ENCODE measurements around the gene SYDE2. TPM values are rescaled to one million over a fixed set of nuclear protein-coding genes. Genes with fewer than 3 reads are reported as not detected.
A peak's percentile ranks its signal among the peaks of the same experiment; 100 is the strongest.

Gene SYDE2
- polyA plus RNA-seq, 2 of the 4 experiments (the other 2 are of a cell fraction), result 0.92 to 2.6 TPM

DNA sequence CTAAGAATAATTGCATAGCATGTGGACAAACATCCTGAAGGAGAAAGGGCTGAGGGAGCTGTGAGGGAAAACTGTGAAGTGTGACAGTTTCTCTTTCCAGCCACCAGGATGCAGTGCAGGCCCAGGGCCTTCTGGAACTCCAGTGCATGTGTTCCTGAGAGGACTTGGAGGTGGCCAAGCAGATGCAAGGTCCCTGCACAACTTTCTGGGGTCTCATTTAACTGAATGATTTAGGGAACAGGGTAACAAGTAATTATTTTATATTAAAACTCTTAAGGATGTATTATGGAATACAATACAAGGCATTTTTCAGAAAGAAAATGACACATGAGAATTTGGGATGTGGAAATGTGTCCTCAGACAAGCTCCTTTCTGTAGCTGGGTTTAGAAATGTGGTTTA lies 91.3 kb downstream of the SYDE2 start (continued):
- TF ChIP-seq RNF2 (IDR thresholded peaks at IDR 0.05; ENCODE audit: borderline replicate concordance, low read depth), result no peak
- no peak for TF ChIP-seq HEYL (CRISPR knock-in tag; IDR thresholded peaks at IDR 0.05)
- TF ChIP-seq, protein P1, sequence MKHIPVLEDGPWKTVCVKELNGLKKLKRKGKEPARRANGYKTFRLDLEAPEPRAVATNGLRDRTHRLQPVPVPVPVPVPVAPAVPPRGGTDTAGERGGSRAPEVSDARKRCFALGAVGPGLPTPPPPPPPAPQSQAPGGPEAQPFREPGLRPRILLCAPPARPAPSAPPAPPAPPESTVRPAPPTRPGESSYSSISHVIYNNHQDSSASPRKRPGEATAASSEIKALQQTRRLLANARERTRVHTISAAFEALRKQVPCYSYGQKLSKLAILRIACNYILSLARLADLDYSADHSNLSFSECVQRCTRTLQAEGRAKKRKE (CRISPR knock-in tag; IDR thresholded peaks at IDR 0.05; ENCODE audit: low read depth), result no peak
- TF ChIP-seq RAD21 (conservative IDR thresholded peaks at IDR 0.05 in 1 of 2, IDR thresholded peaks at IDR 0.05 in 1 of 2), result peak; percentile 79 to 85
- no peak for TF ChIP-seq MYC (IDR thresholded peaks at IDR 0.05; ENCODE audit: borderline replicate concordance, low read length)
- TF ChIP-seq SMC3 (IDR thresholded peaks at IDR 0.05), result peak; percentile 81

Small RNA genes within 50 kb of the gene (small RNA-seq; reads per million reads assigned to genes)
- 0 reads per million in 6 experiments for gene MIR4423

Other genes with a start within 250 kb of the SYDE2 start
- gene MCOLN2, start 203.9 kb downstream of the SYDE2 start, polyA plus RNA-seq (2011; rRNA removed), result 4.4 and 4.6 TPM in 2 replicates
- gene MCOLN2, start 203.9 kb downstream of the SYDE2 start, polyA plus RNA-seq (2017; fragmentation: RNase III; extraction: RNeasy Plus Mini Kit Qiagen cat#74134 plus additional on column Dnase treatment), result 2.0 to 3.1 TPM (median 2.5 TPM) in 3 replicates
- 5.8 and 6.7 TPM in 2 replicates for gene MCOLN3, start 152.5 kb downstream of the SYDE2 start, polyA plus RNA-seq (2011; rRNA removed)
- gene MCOLN3, start 152.5 kb downstream of the SYDE2 start, polyA plus RNA-seq (2017; fragmentation: RNase III; extraction: RNeasy Plus Mini Kit Qiagen cat#74134 plus additional on column Dnase treatment), result 3.0 to 4.2 TPM (median 3.6 TPM) in 3 replicates
- gene C1orf52, start 58.6 kb upstream of the SYDE2 start, polyA plus RNA-seq (2011; rRNA removed), result 19.7 and 22.4 TPM in 2 replicates
- 12.2 to 14.8 TPM (median 12.3 TPM) in 3 replicates for gene C1orf52, start 58.6 kb upstream of the SYDE2 start, polyA plus RNA-seq (2017; fragmentation: RNase III; extraction: RNeasy Plus Mini Kit Qiagen cat#74134 plus additional on column Dnase treatment)
- gene BCL10, start 75.6 kb upstream of the SYDE2 start, polyA plus RNA-seq (2011; rRNA removed), result 12.7 and 15.5 TPM in 2 replicates
- gene BCL10, start 75.6 kb upstream of the SYDE2 start, polyA plus RNA-seq (2017; fragmentation: RNase III; extraction: RNeasy Plus Mini Kit Qiagen cat#74134 plus additional on column Dnase treatment), result 8.4 to 9.8 TPM (median 8.9 TPM) in 3 replicates